SK-N-SH (cell line): ENCODE results near the gene DHDH.

Experiments
- CHD2 ChIP-seq: fragments of 150-350 bp; IDR thresholded peaks from 2 replicates; pipeline ENCODE4 v1.6.1; 2018; ENCODE audit warnings: low read length; ENCODE audit not compliant: partially characterized antibody
- CTCF ChIP-seq: fragments of 200-600 bp; sonication (generic); IDR thresholded peaks from 2 replicates; pipeline ENCODE4 v1.6.1; 2017; ENCODE audit warnings: antibody characterized with exemption, mild to moderate bottlenecking, moderate library complexity
- ELF1 ChIP-seq: IDR thresholded peaks from 2 replicates; pipeline ENCODE4 v1.4.0; 2012
- EZH2phosphoT487 ChIP-seq: fragments of 200-600 bp; sonication (generic); IDR thresholded peaks from 2 replicates; pipeline ENCODE4 v1.6.1; 2017; ENCODE audit warnings: low read depth, mixed run types, mild to moderate bottlenecking, antibody characterized with exemption, moderate library complexity, borderline replicate concordance
- FOXM1 ChIP-seq: IDR thresholded peaks from 2 replicates; pipeline ENCODE4 v1.4.0; 2012; ENCODE audit warnings: low read depth, mild to moderate bottlenecking
- GABPA ChIP-seq: IDR thresholded peaks from 2 replicates; pipeline ENCODE4 v1.4.0; 2012; ENCODE audit warnings: low read depth, mild to moderate bottlenecking
- MAX ChIP-seq: IDR thresholded peaks from 2 replicates; pipeline ENCODE4 v1.4.0; 2012; ENCODE audit warnings: low read depth
- POLR2AphosphoS5 ChIP-seq: IDR thresholded peaks from 2 replicates; pipeline ENCODE4 v1.6.1; 2012; ENCODE audit warnings: low read depth, low read length
- RAD21 ChIP-seq: IDR thresholded peaks from 2 replicates; pipeline ENCODE4 v1.6.1; 2012; ENCODE audit warnings: mild to moderate bottlenecking, low read length
- RCOR1 ChIP-seq: fragments of 150-350 bp; IDR thresholded peaks from 2 replicates; pipeline ENCODE4 v1.6.1; 2017; ENCODE audit warnings: antibody characterized with exemption, low read length
- SMC3 ChIP-seq: IDR thresholded peaks from 2 replicates; pipeline ENCODE4 v1.6.1; 2012; ENCODE audit warnings: low read depth, low read length, improper control_type of control experiment
- TF ChIP-seq, protein P1 (sequence below): IDR thresholded peaks from 2 replicates; pipeline ENCODE4 v1.6.1; 2012; ENCODE audit warnings: mild to moderate bottlenecking, low read depth, low read length, moderate library complexity

GRCh38 chr19:48907671-48908070 lies 25.8 kb upstream of the DHDH start:
- no peak for TF ChIP-seq CTCF
- TF ChIP-seq ELF1: no peak
- no peak for TF ChIP-seq SMC3
- TF ChIP-seq MAX: no peak
- TF ChIP-seq, protein P1, sequence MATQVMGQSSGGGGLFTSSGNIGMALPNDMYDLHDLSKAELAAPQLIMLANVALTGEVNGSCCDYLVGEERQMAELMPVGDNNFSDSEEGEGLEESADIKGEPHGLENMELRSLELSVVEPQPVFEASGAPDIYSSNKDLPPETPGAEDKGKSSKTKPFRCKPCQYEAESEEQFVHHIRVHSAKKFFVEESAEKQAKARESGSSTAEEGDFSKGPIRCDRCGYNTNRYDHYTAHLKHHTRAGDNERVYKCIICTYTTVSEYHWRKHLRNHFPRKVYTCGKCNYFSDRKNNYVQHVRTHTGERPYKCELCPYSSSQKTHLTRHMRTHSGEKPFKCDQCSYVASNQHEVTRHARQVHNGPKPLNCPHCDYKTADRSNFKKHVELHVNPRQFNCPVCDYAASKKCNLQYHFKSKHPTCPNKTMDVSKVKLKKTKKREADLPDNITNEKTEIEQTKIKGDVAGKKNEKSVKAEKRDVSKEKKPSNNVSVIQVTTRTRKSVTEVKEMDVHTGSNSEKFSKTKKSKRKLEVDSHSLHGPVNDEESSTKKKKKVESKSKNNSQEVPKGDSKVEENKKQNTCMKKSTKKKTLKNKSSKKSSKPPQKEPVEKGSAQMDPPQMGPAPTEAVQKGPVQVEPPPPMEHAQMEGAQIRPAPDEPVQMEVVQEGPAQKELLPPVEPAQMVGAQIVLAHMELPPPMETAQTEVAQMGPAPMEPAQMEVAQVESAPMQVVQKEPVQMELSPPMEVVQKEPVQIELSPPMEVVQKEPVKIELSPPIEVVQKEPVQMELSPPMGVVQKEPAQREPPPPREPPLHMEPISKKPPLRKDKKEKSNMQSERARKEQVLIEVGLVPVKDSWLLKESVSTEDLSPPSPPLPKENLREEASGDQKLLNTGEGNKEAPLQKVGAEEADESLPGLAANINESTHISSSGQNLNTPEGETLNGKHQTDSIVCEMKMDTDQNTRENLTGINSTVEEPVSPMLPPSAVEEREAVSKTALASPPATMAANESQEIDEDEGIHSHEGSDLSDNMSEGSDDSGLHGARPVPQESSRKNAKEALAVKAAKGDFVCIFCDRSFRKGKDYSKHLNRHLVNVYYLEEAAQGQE: no peak
- no peak for TF ChIP-seq GABPA
- no peak for TF ChIP-seq RAD21
- no peak for TF ChIP-seq EZH2phosphoT487
- TF ChIP-seq POLR2AphosphoS5: no peak
- no peak for TF ChIP-seq CHD2
- TF ChIP-seq RCOR1: no peak
- TF ChIP-seq FOXM1: no peak
